ENCODE measurements around the gene ZNF605. TPM values are rescaled to one million over a fixed set of nuclear protein-coding genes. Genes with fewer than 3 reads are reported as not detected.
"Not testable (repeated sequence)": the region's sequence is repeated elsewhere in the genome, so short reads cannot be mapped to it uniquely, and the experiment has no call there.

Gene ZNF605
- polyA plus RNA-seq, 2 donors, result 1.9 to 4.3 TPM

DNA sequence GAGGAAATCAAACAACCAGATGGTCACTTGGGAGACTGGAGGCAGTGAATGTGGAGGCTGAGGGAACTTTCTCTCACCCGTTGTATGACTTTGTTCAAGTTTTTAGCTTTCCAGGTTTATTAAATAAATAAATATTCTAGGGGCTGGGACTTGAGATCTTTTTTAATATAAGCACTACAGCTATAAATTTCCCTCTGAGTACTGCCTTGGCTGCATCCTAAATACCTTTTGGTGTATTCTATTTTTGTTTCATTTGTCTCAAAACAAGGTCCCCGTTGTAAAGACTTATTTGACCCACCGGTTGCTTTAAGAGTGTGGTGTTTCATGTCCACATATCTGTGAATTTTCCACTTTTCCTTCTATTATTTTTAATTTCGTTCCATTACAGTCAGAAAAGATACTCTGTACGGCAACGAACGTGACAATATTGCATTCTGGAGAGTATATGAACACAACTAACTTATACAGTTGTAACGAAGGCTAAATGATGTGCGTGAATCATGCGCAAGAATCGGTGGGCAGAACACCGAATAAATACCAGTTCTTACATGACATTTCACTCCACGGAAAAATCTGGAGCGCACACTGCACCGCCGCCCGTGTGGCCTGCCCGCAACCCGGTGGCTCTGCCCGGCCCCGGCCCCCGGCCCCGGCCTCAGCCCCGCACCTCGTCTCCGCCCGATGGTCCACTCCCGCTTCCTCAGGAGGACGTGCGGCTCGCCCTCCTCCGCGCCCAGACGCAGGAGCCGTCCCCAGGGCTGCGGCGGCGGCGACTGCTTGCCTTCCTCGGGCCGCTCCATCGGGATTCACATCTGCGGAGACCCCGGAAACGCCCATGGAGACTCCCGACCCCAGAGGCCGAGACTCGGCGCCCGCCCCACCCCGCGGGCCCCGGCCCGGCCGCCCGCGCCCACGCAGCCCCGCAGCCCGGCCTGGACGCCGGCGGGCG, 69.3 kb downstream of the ZNF605 start:
- no peaks in the 10 kb centered on the region for H3K27me3 ChIP-seq (ENCODE audit: control insufficient read depth in 1 of 2, insufficient read depth in 2 of 2, low read length in 2 of 2)
- H3K36me3 ChIP-seq (ENCODE audit: control insufficient read depth in 2 of 2, insufficient read depth in 2 of 2, low read length in 1 of 2), result peaks cover 0 to 4% of the 10 kb centered on the region in 2 donors
- H3K4me3 ChIP-seq (ENCODE audit: low read depth in 1 of 2, low read length in 2 of 2), result peak overlapping the region; percentile 88 to 99
- peaks cover 0 to 2% of the 10 kb centered on the region in 2 donors for H3K4me1 ChIP-seq (ENCODE audit: control insufficient read depth in 2 of 2, insufficient read depth in 2 of 2, low read length in 1 of 2)
- 10 to 13% methylated on average over 37 to 64 of the region's 64 CpGs for WGBS, 2 donors
- H3K9me3 ChIP-seq (ENCODE audit: control insufficient read depth in 2 of 2, insufficient read depth in 1 of 2, low read depth in 1 of 2, low read length in 1 of 2), result no peaks in the 10 kb centered on the region
- H3K27ac ChIP-seq (ENCODE audit: low read depth in 2 of 2, low read length in 1 of 2), result peak overlapping the region; percentile 76 to 82

DNA sequence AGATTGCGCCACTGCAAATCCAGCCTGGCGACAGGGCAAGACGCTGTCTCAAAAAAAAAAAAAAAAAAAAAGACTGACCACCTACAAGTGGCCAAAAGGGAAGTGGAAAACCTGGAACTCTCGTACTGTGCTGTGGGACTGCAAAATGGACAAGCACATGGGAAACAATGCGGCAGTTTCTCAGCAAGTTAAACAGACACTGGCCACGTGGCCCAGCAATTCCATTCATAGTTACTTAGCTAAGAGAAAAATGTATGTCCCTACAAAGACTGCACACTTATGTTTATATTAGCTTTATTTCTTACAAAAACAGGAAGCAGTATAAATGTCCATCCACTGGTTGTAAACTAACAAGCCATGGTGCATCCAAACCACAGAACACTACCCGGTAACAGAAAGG, 74.3 kb downstream of the ZNF605 start:
- H3K27me3 ChIP-seq (ENCODE audit: control insufficient read depth in 1 of 2, insufficient read depth in 2 of 2, low read length in 2 of 2), result no peaks in the 10 kb centered on the region
- peaks cover 0 to 2% of the 10 kb centered on the region in 2 donors for H3K4me1 ChIP-seq (ENCODE audit: control insufficient read depth in 2 of 2, insufficient read depth in 2 of 2, low read length in 1 of 2)
- H3K9me3 ChIP-seq (ENCODE audit: control insufficient read depth in 2 of 2, insufficient read depth in 1 of 2, low read depth in 1 of 2, low read length in 1 of 2), result no peaks in the 10 kb centered on the region
- WGBS, 2 donors, result 81 to 82% methylated on average over 7 of the region's 7 CpGs
- no peak overlapping the region for H3K27ac ChIP-seq (ENCODE audit: low read depth in 2 of 2, low read length in 1 of 2)
- peaks cover 6 to 9% of the 10 kb centered on the region in 2 donors for H3K36me3 ChIP-seq (ENCODE audit: control insufficient read depth in 2 of 2, insufficient read depth in 2 of 2, low read length in 1 of 2)
- H3K4me3 ChIP-seq (ENCODE audit: low read depth in 1 of 2, low read length in 2 of 2), result no peak overlapping the region

DNA sequence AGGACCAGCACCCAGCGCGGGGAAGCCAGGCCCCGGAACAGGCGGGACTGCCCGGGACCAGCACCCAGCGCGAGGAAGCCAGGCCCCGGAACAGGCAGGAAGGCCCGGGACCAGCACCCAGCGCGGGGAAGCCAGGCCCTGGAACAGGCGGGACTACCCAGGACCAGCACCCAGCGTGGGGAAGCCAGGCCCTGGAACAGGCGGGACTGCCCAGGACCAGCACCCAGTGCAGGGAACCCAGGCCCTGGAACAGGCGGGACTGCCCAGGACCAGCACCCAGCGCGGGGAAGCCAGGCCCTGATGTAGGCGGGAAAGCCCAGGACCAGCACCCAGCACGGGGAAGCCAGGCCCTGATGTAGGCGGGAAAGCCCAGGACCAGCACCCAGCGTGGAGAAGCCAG, 81.5 kb downstream of the ZNF605 start:
- peaks cover 9 to 39% of the 10 kb centered on the region in 2 donors for H3K36me3 ChIP-seq (ENCODE audit: control insufficient read depth in 2 of 2, insufficient read depth in 2 of 2, low read length in 1 of 2)
- H3K27me3 ChIP-seq (ENCODE audit: control insufficient read depth in 1 of 2, insufficient read depth in 2 of 2, low read length in 2 of 2); H3K4me1 ChIP-seq (ENCODE audit: control insufficient read depth in 2 of 2, insufficient read depth in 2 of 2, low read length in 1 of 2); H3K4me3 ChIP-seq (ENCODE audit: low read depth in 1 of 2, low read length in 2 of 2); H3K9me3 ChIP-seq (ENCODE audit: control insufficient read depth in 2 of 2, insufficient read depth in 1 of 2, low read depth in 1 of 2, low read length in 1 of 2); H3K27ac ChIP-seq (ENCODE audit: low read depth in 2 of 2, low read length in 1 of 2): not testable (repeated sequence)
- WGBS, 2 donors, result 92 to 93% methylated on average over 16 to 21 of the region's 21 CpGs

DNA sequence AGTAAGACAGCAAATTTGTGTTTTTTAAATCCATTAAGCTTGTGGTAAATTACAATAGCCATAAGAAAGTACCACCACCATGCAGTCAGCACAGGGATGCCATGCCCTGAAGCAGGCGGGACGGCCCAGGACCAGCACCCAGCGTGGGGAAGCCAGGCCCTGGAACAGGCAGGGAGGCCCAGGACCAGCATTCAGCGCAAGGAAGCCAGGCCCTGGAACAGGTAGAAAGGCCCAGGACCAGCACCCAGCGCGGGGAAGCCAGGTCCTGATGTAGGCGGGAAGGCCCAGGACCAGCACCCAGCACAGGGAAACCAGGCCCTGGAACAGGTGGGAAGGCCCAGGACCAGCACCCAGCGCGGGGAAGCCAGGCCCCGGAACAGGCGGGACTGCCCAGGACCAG, 81.9 kb downstream of the ZNF605 start:
- Histone ChIP-seq H3K4me1 (ENCODE audit: control insufficient read depth in 2 of 2, insufficient read depth in 2 of 2, low read length in 1 of 2) (no peaks in the 10 kb centered on the region), H3K4me3 (ENCODE audit: low read depth in 1 of 2, low read length in 2 of 2) (no peak overlapping the region), H3K36me3 (ENCODE audit: control insufficient read depth in 2 of 2, insufficient read depth in 2 of 2, low read length in 1 of 2) (peaks cover 12 to 43% of the 10 kb centered on the region in 2 donors), H3K27ac (ENCODE audit: low read depth in 2 of 2, low read length in 1 of 2) (no peak overlapping the region), H3K9me3 (ENCODE audit: control insufficient read depth in 2 of 2, insufficient read depth in 1 of 2, low read depth in 1 of 2, low read length in 1 of 2) (no peaks in the 10 kb centered on the region), H3K27me3 (ENCODE audit: control insufficient read depth in 1 of 2, insufficient read depth in 2 of 2, low read length in 2 of 2) (no peaks in the 10 kb centered on the region)
- WGBS, 2 donors, result 97 to 99% methylated on average over 11 of the region's 11 CpGs

DNA sequence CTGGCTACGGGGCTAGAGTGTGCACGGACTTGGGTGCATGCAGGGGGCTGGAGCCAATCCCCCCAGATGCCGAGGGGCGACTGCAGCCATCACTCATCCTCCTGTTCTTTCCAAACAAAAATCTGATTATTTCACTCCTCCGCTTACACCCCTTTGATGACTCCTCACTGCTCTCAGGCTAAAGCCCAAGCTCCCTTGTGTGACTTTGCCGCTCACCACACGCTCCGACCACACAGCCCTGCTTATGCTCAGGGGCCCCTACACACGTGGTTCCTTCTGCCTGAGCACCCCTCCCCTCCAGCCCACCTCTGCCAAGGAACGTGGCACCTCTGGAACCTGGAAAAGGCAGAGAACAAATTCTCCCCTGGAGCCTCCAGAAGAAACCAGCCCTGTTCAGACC, 82.4 kb downstream of the ZNF605 start:
- no peaks in the 10 kb centered on the region for H3K4me1 ChIP-seq (ENCODE audit: control insufficient read depth in 2 of 2, insufficient read depth in 2 of 2, low read length in 1 of 2)
- peaks cover 12 to 43% of the 10 kb centered on the region in 2 donors for H3K36me3 ChIP-seq (ENCODE audit: control insufficient read depth in 2 of 2, insufficient read depth in 2 of 2, low read length in 1 of 2)
- no peak overlapping the region for H3K4me3 ChIP-seq (ENCODE audit: low read depth in 1 of 2, low read length in 2 of 2)
- H3K27me3 ChIP-seq (ENCODE audit: control insufficient read depth in 1 of 2, insufficient read depth in 2 of 2, low read length in 2 of 2), result no peaks in the 10 kb centered on the region
- H3K9me3 ChIP-seq (ENCODE audit: control insufficient read depth in 2 of 2, insufficient read depth in 1 of 2, low read depth in 1 of 2, low read length in 1 of 2), result no peaks in the 10 kb centered on the region
- H3K27ac ChIP-seq (ENCODE audit: low read depth in 2 of 2, low read length in 1 of 2), result no peak overlapping the region
- 85 to 93% methylated on average over 10 of the region's 10 CpGs for WGBS, 2 donors

DNA sequence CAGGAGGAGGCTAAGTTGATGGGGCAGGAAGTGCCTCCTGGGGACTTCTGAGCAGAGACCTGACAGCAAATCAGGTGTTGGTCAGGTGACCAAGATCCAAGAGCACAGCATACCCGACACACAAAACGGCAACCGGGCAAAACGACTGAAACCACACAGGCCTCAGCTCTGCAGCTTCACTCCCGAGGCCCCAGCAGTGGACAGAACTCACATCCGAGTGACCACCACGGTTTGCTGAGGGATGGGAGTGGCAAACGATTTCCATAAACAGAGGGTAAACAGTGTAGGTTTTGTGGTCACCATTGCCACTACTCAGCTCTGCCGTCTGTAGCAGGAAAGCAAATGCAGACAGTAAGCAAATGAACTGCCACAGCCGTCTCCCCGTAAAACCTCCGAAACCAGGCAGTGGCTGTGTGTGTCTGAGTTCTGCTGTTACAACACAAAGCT, 83.1 kb downstream of the ZNF605 start:
- no peaks in the 10 kb centered on the region for H3K4me1 ChIP-seq (ENCODE audit: control insufficient read depth in 2 of 2, insufficient read depth in 2 of 2, low read length in 1 of 2)
- H3K27me3 ChIP-seq (ENCODE audit: control insufficient read depth in 1 of 2, insufficient read depth in 2 of 2, low read length in 2 of 2), result no peaks in the 10 kb centered on the region
- H3K9me3 ChIP-seq (ENCODE audit: control insufficient read depth in 2 of 2, insufficient read depth in 1 of 2, low read depth in 1 of 2, low read length in 1 of 2), result no peaks in the 10 kb centered on the region
- 85 to 87% methylated on average over 12 of the region's 12 CpGs for WGBS, 2 donors
- H3K27ac ChIP-seq (ENCODE audit: low read depth in 2 of 2, low read length in 1 of 2), result no peak overlapping the region
- peaks cover 12 to 45% of the 10 kb centered on the region in 2 donors for H3K36me3 ChIP-seq (ENCODE audit: control insufficient read depth in 2 of 2, insufficient read depth in 2 of 2, low read length in 1 of 2)
- H3K4me3 ChIP-seq (ENCODE audit: low read depth in 1 of 2, low read length in 2 of 2), result no peak overlapping the region

DNA sequence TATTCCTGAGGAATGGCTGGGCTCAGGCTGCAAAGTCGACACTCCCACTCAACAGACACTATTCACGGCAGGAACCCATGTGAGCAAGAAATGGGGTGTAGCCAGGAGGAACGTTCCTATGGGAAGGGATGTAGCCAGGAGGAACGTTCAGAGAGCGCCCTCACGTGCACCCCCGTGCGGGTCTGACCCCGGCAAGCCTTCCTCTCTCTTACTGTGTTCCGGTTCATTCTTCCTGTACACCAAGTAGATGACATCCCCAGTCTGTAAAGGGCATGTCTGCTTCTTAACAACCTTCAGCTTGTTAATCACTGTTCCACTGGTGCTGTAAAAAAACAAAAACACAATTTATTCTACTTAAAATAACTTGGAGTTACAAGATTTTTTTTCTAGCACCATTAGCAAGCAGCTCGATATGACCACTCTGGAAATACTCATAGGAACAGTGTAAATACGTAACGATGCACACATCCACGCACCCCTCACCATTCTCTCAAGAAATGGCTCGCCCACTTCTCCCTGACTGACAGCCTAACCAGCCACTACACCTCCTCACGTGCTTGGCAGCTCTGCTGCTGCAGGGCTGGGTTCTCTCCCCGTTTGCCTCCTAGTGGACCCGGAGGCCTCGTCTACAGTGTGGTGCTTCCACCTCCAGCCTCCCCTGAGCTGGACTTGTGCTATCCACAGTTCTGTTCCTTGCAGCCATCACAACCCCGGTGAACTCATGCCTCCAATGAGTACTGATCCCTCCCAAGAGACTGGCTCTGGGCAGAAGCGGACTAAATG, 83.8 kb downstream of the ZNF605 start:
- no peaks in the 10 kb centered on the region for H3K4me1 ChIP-seq (ENCODE audit: control insufficient read depth in 2 of 2, insufficient read depth in 2 of 2, low read length in 1 of 2)
- H3K9me3 ChIP-seq (ENCODE audit: control insufficient read depth in 2 of 2, insufficient read depth in 1 of 2, low read depth in 1 of 2, low read length in 1 of 2), result no peaks in the 10 kb centered on the region
- no peak overlapping the region for H3K4me3 ChIP-seq (ENCODE audit: low read depth in 1 of 2, low read length in 2 of 2)
- H3K36me3 ChIP-seq (ENCODE audit: control insufficient read depth in 2 of 2, insufficient read depth in 2 of 2, low read length in 1 of 2), result peaks cover 10 to 45% of the 10 kb centered on the region in 2 donors
- H3K27ac ChIP-seq (ENCODE audit: low read depth in 2 of 2, low read length in 1 of 2), result no peak overlapping the region
- no peaks in the 10 kb centered on the region for H3K27me3 ChIP-seq (ENCODE audit: control insufficient read depth in 1 of 2, insufficient read depth in 2 of 2, low read length in 2 of 2)
- WGBS, 2 donors, result 92 to 96% methylated on average over 21 of the region's 21 CpGs

DNA sequence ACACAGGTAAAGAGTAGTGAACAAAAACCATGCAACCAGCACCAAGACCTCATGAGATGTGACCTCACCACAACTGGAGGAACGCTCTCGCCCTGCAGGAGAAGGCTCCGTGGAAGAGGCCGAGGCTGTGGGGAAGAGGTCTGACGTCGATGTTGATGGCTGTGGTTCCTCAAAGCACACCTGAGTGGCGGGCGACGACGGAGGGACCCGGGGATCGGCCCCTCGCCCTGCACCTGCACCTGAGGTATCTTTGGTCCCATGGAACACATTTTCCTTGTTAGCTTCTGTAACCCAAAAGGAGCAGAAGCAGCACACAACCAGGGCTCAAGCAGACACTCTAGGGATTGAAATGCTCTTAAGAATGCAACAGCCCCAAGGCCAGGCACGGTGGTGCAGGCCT, 86.6 kb downstream of the ZNF605 start:
- Histone ChIP-seq H3K27me3 (ENCODE audit: control insufficient read depth in 1 of 2, insufficient read depth in 2 of 2, low read length in 2 of 2) (no peaks in the 10 kb centered on the region), H3K9me3 (ENCODE audit: control insufficient read depth in 2 of 2, insufficient read depth in 1 of 2, low read depth in 1 of 2, low read length in 1 of 2) (no peaks in the 10 kb centered on the region), H3K36me3 (ENCODE audit: control insufficient read depth in 2 of 2, insufficient read depth in 2 of 2, low read length in 1 of 2) (peaks cover 7 to 43% of the 10 kb centered on the region in 2 donors), H3K27ac (ENCODE audit: low read depth in 2 of 2, low read length in 1 of 2) (no peak overlapping the region), H3K4me3 (ENCODE audit: low read depth in 1 of 2, low read length in 2 of 2) (no peak overlapping the region), H3K4me1 (ENCODE audit: control insufficient read depth in 2 of 2, insufficient read depth in 2 of 2, low read length in 1 of 2) (no peaks in the 10 kb centered on the region)
- WGBS, 2 donors, result 96 to 97% methylated on average over 14 of the region's 14 CpGs

Measured in esophagus (tissue), 2 donors.